GM18498 (cell line): ENCODE data around the gene DIP2A.
"Not testable (repeated sequence)": the region's sequence is repeated elsewhere in the genome, so short reads cannot be mapped to it uniquely, and the experiment has no call there.

Experiments
- ATAC-seq: cut with Tn5 transposase; IDR thresholded peaks from one replicate; pipeline ENCODE4 v1.9.1; 2021; ENCODE audit warnings: mild to moderate bottlenecking, moderate library complexity; ENCODE audit not compliant: unreplicated experiment

DIP2A gene

GRCh38 chr21:46518983-46519583 is 60.4 kb downstream of the DIP2A start:
- no peak for ATAC-seq

GRCh38 chr21:46527393-46527792 is 68.7 kb downstream of the DIP2A start:
- ATAC-seq: not testable (repeated sequence)

GRCh38 chr21:46527801-46528200 is 69.1 kb downstream of the DIP2A start:
- ATAC-seq: no peak

GRCh38 chr21:46532080-46532479 is 73.4 kb downstream of the DIP2A start:
- no peak for ATAC-seq

DNA sequence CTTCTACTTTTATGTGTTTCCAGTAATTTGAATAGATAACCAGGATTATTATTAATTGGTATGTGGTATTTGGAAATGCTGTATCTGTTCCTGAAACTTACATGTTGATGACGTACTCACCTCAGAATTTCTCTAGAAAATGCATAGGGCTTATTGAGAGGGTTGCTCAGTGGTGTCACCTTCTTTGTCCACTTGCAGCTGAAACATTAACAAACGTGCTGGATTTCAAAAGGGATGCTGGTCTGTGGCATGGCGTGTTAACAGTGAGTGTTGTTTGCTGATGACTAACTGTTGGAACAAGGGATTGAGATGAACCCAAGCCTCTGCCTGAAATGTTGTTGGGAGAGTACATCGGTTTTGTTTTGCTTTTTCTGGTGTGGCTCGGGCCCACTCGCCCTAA is 78.3 kb downstream of the DIP2A start:
- ATAC-seq: no peak

- no peak for ATAC-seq
Observed at GRCh38 chr21:46538262-46538661, 79.6 kb downstream of the DIP2A start.

GRCh38 chr21:46538851-46539666 is 80.4 kb downstream of the DIP2A start:
- ATAC-seq: no peak

DNA sequence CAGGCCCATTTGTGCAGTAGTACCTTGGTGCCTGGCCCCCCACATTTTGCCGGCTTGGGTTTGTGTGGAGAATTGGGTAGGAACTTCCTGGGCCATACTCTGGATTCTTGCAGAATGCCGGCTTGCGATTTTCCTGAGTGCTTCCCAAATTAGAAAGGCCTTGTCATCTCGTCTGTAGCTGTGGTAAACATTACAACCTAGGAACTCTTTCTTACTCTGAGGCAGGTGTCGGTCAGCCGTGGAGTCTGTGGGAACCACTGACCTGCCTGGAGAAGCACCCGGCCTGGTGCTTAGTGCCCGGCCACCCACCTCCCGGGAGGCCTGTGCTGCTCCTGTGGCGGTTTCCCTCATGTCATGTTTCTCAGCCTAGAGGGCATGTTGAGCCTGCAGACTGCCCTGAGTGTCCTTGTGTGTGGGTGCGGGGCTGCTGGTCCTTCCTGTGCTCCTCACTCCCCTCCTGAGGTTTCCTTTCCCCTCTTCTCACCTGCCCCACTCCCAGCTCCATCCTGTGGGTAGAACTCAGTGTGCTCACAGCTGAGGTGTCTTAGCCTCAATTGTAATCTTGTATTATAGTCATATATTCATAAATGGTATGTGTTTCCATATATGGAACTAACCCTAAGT is 81.5 kb downstream of the DIP2A start:
- no peak for ATAC-seq

DNA sequence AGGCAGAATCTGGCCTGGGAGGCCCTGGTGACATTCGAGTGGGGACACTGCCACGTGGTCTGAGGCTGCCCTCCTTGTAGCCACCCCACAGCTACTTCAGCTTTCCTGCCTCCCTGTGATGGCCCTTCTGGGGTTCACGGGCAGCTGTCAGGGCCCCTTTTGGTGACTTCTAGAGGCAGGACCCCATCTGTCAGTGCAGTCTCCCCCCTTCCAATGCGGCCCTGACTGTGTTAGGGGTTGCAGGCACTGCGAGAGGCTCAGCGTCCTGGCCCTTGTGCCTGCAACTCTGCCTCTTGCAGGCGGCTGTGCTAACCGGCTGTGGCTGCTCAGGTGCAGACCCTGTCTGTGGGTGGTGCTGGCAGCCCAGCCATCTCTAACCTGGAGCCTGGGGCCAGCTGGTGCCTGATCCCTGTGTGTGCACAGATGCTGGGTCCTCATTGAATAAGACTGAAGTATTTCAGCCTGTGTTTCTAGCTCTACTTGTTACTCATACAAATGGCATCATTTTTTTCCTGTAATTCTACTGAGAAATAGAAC is 84.0 kb downstream of the DIP2A start:
- ATAC-seq: no peak

DNA sequence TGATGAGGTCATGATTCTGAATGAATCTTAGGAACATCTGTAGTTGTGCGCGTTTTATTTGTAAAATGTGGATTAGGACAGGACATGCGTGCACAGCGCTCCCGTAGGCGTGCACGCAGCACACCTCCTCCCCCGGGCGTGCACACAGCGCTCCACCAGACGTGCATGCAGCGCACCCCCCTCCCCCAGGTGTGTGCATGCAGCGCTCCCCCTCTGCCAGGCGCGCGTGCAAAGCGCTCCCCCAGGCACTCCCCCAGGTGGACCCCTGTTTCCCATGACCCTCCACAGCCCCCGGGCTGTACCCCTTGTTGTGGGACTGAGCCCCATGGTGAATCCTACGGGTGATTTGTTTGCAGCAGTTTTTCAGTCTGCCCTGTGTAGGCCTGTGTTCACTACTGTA is 84.6 kb downstream of the DIP2A start:
- ATAC-seq: no peak

DNA sequence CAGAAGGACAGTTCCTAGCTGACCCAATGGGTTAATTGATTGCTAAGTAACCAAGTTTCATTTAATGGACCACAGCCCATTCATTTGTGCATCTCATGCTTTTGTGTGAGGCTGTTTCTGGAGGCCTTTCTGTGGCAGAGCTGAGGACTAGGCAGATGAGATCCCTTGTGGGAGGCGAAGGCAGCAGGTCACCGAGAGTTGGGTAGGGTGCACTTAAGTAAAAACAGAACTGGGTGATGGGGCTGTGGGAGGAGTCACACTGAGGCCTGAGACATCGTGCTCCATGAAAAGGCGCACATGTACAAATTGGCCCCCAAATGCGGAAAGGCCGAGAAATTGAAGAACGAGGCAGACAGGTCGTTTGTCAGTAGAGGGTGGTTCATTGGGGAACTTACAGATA is 85.3 kb downstream of the DIP2A start:
- ATAC-seq: no peak

GRCh38 chr21:46544824-46545223 is 86.1 kb downstream of the DIP2A start:
- ATAC-seq: no peak

DNA sequence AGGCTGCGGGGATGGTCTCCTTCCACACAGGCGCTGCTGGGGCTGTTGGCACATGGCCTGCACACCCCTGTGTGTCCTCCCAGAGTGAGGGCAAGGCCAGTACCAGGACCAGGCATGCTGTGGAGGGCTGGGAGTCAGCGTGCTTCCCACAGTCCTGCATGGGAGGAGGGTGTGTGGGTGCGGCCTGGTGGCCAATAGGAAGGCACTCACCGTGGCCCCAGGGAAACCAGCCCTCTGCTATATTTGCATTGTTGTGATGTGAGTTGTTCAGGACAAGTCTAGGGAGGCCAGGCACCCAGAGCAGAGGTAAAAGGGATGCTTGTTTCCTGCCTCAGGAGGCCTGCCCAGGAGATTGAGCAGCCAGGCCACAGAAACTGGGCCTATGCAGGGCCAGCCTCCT is 86.7 kb downstream of the DIP2A start:
- ATAC-seq: no peak

DNA sequence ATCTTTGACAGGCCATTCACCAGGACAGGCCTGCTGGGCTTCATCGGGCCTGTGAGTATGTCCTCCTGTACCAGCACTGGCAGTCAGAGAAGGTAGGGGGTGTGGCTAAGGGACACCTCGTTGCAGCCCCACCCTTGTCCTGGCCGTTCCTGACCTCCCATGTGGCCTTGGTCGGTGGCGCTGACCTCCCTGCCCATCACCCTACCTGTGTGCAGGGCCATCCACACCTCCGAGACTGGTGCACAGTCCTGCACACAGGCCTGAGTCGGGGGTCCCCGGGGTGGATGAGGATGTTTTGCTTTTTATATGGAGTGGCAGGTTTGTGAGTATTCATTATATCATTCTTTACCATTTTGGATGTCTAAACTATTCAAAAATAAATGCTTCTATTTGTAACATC is 87.2 kb downstream of the DIP2A start:
- ATAC-seq: no peak

GRCh38 chr21:46546799-46547198 is 88.1 kb downstream of the DIP2A start:
- no peak for ATAC-seq

GRCh38 chr21:46549650-46550049 is 91.0 kb downstream of the DIP2A start:
- no peak for ATAC-seq

DNA sequence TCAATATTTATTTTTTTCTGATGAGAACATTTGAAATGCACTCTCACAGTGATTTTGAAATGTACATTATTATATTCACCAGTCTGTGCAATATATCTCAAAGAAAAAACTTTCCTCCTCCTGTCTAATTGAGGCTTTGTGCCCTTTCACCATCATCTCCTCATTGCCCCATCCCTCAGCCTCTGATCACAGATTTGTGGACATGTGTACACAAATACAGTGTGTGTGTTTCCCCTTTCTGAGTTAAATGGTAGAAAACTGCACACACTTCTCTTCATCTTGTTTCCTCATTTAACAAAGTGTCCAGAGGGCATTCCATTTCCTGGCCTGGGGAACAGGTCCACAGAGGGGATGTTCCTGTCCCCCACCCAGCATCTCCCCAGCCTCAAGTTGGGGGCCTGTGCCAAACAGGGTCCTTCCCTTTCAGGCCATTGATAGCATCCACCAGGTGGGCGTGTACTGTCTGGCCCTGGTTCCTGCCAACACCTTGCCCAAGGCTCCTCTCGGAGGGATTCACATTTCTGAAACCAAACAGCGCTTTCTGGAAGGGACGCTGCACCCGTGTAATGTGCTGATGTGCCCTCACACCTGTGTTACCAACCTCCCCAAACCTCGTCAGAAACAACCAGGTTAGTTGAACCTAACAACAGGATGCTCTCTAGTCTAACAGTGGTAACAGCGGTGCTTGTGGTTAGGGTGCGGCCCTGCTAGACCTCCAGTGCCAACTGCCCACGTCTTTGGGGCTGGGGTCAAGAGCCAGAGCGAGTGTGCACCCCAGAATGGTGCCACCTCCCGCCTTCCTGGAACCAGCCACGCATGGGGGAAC is 91.6 kb downstream of the DIP2A start:
- no peak for ATAC-seq

DNA sequence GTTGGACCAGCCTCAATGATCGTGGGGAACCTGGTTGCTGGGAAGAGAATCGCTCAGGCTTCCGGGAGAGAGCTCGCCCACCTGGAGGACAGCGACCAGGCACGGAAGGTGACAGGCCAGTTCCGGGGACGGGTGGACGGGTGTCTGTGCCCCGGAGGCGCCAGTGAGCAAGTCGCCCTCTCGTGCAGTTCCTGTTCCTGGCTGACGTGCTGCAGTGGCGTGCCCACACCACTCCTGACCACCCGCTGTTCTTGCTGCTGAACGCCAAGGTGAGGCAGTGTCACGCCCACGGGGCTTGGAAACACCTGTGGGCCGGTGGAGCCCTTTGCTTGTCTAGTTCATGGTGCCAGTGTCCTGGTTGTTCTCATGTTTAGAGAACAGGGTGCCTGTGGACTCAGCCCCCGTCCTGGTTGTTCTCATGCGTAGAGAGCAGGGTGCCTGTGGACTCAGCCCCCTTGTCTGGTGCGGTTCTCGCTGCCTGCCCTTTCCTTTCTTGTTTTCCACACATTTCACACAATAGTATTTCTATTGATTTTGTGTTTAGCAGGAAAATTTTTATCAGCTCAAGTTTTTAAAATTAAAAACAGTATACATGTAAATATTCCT is 93.0 kb downstream of the DIP2A start:
- ATAC-seq: no peak

DNA sequence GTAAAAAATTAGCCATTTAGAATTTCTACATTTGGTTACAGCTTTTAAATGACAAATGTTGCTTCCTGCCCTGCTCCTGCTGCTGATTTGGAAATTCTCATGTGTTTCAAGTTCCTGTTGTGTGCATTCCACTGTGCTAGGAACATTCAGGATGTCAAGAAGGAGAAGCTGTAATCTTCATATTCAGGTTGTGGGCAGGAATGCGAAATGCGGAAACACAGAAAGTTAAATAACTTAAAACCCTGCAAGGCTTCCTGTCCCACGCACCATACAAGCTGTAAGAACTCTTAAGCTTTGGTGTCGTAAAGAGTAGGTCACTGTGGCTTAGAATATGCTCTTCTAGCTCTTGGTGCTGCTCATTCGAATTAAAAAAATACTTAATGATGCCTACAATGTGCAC is 93.6 kb downstream of the DIP2A start:
- ATAC-seq: no peak

DNA sequence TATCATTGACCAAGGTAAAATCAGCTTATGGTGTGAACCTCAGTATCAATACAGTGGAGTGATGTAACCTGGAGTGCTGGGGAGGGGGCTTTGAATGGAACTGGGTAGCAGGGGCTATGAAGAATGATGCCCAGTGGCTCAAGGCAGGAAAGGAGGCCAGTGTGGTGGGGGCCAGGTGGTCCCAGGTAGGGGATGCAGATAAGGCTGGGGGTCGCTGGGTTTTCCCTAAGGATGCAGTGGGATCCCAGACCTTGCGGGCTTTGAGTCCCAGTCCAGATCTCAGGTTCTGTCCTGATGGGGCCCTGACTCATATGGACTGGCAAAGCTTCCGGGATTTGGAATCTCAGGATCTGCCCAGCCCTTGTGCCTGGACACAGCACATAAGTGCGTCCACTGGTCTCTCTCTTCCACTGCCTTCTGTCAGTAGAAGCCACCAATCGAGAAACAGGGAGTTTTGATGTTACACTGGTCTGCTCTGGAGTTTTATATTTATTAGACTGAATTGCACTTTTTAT is 94.2 kb downstream of the DIP2A start:
- ATAC-seq: no peak
